Neural cell (in vitro differentiated cells): ENCODE data around the gene ARHGEF12. TPM values are rescaled to one million over a fixed set of nuclear protein-coding genes. Genes with fewer than 3 reads are reported as not detected.

ENCODE experiments used
- H2AFZ ChIP-seq: fragments of 200-600, 300-800 bp; sonication (generic), shearing (Covaris generic); 2 replicates; pipeline ENCODE4 v1.6.0; 2014; ENCODE audit warnings: low read depth, mild to moderate bottlenecking, antibody characterized with exemption, low read length, moderate library complexity
- H3F3A ChIP-seq: fragments of 200-600 bp; shearing (Covaris generic); 2 replicates; pipeline ENCODE4 v1.6.1; 2016; ENCODE audit warnings: mild to moderate bottlenecking, moderate library complexity, mixed read lengths, antibody characterized with exemption, low read length; ENCODE audit not compliant: insufficient read depth, poor library complexity, severe bottlenecking
- H3K27ac ChIP-seq: fragments of 200-600, 300-800 bp; sonication (generic), shearing (Covaris generic); 2 replicates; pipeline ENCODE4 v1.5.1; 2014; ENCODE audit warnings: mild to moderate bottlenecking, low read length, moderate library complexity
- H3K27me3 ChIP-seq: fragments of 300-800, 200-600 bp; sonication (generic), shearing (Covaris generic); 2 replicates; pipeline ENCODE4 v1.6.0; 2014; ENCODE audit warnings: mild to moderate bottlenecking, low read depth, low read length, moderate library complexity; ENCODE audit not compliant: insufficient read depth
- H3K36me3 ChIP-seq: fragments of 300-800, 200-600 bp; sonication (generic), shearing (Covaris generic); 2 replicates; pipeline ENCODE4 v1.5.1; 2014; ENCODE audit warnings: mild to moderate bottlenecking, antibody characterized with exemption, low read length, moderate library complexity; ENCODE audit not compliant: insufficient read depth
- H3K4me2 ChIP-seq: fragments of 300-800, 200-600 bp; sonication (generic), shearing (Covaris generic); 2 replicates; pipeline ENCODE4 v1.6.0; 2014; ENCODE audit warnings: mild to moderate bottlenecking, low read length
- H3K4me3 ChIP-seq: fragments of 300-800, 200-600 bp; sonication (generic), shearing (Covaris generic); 2 replicates; pipeline ENCODE4 v1.5.1; 2014; ENCODE audit warnings: mild to moderate bottlenecking, low read length, moderate library complexity
- H3K79me2 ChIP-seq: fragments of 200-600 bp; shearing (Covaris generic); replicated peaks from 2 replicates; pipeline ENCODE4 v1.6.0; 2014; ENCODE audit warnings: mild to moderate bottlenecking, low read length, moderate library complexity; ENCODE audit not compliant: insufficient read depth
- H3K9ac ChIP-seq: fragments of 300-800, 200-600 bp; sonication (generic), shearing (Covaris generic); 2 replicates; pipeline ENCODE4 v1.6.1; 2016; ENCODE audit warnings: mild to moderate bottlenecking, low read length, mixed read lengths
- H3K9me2 ChIP-seq: fragments of 200-600 bp; shearing (Covaris generic); 2 replicates; pipeline ENCODE4 v1.6.1; 2016; ENCODE audit warnings: mild to moderate bottlenecking, low read length, mixed read lengths; ENCODE audit not compliant: insufficient read depth
- H3K9me3 ChIP-seq: fragments of 200-600, 300-800 bp; sonication (generic), shearing (Covaris generic); 2 replicates; pipeline ENCODE4 v1.6.1; 2016; ENCODE audit warnings: mild to moderate bottlenecking, mixed run types, low read length, moderate library complexity, mixed read lengths
- H4K20me1 ChIP-seq: fragments of 200-600 bp; shearing (Covaris generic); 2 replicates; pipeline ENCODE4 v1.6.1; 2016; ENCODE audit warnings: mild to moderate bottlenecking, mixed run types; ENCODE audit not compliant: insufficient read depth
- EP300 ChIP-seq: fragments of 450-650 bp; conservative IDR thresholded peaks from 2 replicates; pipeline ENCODE4 v1.6.1; 2014; ENCODE audit warnings: antibody characterized with exemption, mild to moderate bottlenecking, moderate library complexity; ENCODE audit not compliant: poor library complexity, severe bottlenecking
- EZH2 ChIP-seq: fragments of 200-600, 300-800 bp; shearing (Covaris generic), sonication (generic); IDR thresholded peaks from 2 replicates; pipeline ENCODE4 v1.6.1; 2014; ENCODE audit warnings: antibody characterized with exemption, low read length, borderline replicate concordance, mild to moderate bottlenecking; ENCODE audit not compliant: insufficient read depth, poor library complexity, severe bottlenecking
- MXI1 ChIP-seq: fragments of 450-650 bp; conservative IDR thresholded peaks from 2 replicates; pipeline ENCODE4 v1.6.1; 2014; ENCODE audit warnings: antibody characterized with exemption, mild to moderate bottlenecking; ENCODE audit not compliant: poor library complexity, severe bottlenecking
- POLR2AphosphoS5 ChIP-seq: IDR thresholded peaks from 2 replicates; pipeline ENCODE4 v1.6.1; 2012
- RAD21 ChIP-seq: fragments of 450-650 bp; conservative IDR thresholded peaks from 2 replicates; pipeline ENCODE4 v1.6.1; 2014; ENCODE audit warnings: antibody characterized with exemption, mild to moderate bottlenecking, moderate library complexity
- SMC3 ChIP-seq: fragments of 450-650 bp; conservative IDR thresholded peaks from 2 replicates; pipeline ENCODE4 v1.6.1; 2014; ENCODE audit warnings: antibody characterized with exemption, mild to moderate bottlenecking, moderate library complexity; ENCODE audit not compliant: poor library complexity
- TAF1 ChIP-seq: IDR thresholded peaks from 2 replicates; pipeline ENCODE4 v1.6.1; 2012; ENCODE audit warnings: low read depth
- polyA plus RNA-seq: library from polyadenylated mRNA; depleted of rRNA; stranded (reverse); fragments of >200 nt; gene quantifications from 2 replicates; pipeline ENCODE4 v1.2.3, GENCODE V29; 2014
- TF ChIP-seq, protein P1 (sequence below): fragments of 450-650 bp; IDR thresholded peaks from 2 replicates; pipeline ENCODE4 v1.5.1; 2014; ENCODE audit warnings: antibody characterized with exemption, mild to moderate bottlenecking, moderate library complexity; ENCODE audit not compliant: poor library complexity, severe bottlenecking
- TF ChIP-seq, protein P2 (sequence below): IDR thresholded peaks from 2 replicates; pipeline ENCODE4 v1.6.1; 2012; ENCODE audit warnings: borderline replicate concordance

ARHGEF12 gene
- polyA plus RNA-seq, 1 donor from 2014 or later = 93.4 TPM

DNA sequence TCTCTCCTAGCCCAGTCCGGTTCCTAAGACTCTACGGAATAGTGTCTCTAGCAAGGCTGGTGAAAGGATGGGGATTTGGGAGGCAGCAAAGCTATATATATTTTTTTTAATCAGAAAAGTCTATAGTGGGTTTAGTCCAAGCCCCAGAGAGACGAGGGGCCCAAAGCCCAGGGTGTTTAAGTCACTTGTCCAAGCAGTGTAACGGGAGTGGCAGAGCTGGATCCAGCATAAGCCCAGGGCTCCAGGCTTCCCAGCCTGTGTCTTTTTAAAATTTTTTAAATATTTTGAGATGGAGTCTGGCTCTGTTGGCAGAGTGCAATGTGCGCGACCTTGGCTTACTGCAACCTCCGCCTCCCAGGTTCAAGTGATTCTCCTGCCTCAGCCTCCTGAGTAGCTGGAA, 182.1 kb downstream of the ARHGEF12 start:
- no peaks in the 10 kb centered on the region for H3K27me3 ChIP-seq
- H3F3A ChIP-seq = no peaks in the 10 kb centered on the region
- no peaks in the 10 kb centered on the region for H3K9me3 ChIP-seq
- H3K27ac ChIP-seq = no peak overlapping the region
- no peak overlapping the region for H2AFZ ChIP-seq
- H3K9ac ChIP-seq = no peak overlapping the region
- H3K9me2 ChIP-seq = no peaks in the 10 kb centered on the region
- no peak overlapping the region for H3K4me2 ChIP-seq
- no peaks in the 10 kb centered on the region for H4K20me1 ChIP-seq
- no peak overlapping the region for H3K4me3 ChIP-seq
- H3K79me2 ChIP-seq = no peaks in the 10 kb centered on the region
- TF ChIP-seq POLR2AphosphoS5 = no peak
- TF ChIP-seq MXI1 = no peak
- no peaks in the 10 kb centered on the region for H3K36me3 ChIP-seq

DNA sequence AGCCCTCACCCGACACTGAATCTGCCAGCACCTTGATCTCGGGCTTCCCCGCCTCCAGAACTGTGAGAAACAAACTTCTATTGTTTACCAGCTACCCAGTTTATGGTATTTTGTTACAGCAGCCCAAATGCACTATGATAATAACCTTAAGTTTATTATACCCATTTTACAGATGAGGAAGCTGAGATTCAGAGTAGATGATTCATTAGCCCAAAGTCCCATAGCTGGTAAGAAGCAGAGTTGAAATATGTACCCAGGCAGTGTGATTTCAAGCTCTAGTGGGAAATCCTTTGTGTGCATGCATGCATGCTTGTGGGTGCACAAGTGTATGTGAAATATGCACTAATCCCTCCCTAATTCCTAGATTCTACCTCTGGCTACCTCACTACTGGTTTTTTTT, 183.3 kb downstream of the ARHGEF12 start:
- H2AFZ ChIP-seq = no peak overlapping the region
- H3K9ac ChIP-seq = no peak overlapping the region
- no peaks in the 10 kb centered on the region for H3K9me2 ChIP-seq
- H3K4me2 ChIP-seq = no peak overlapping the region
- no peaks in the 10 kb centered on the region for H3K27me3 ChIP-seq
- no peaks in the 10 kb centered on the region for H3K36me3 ChIP-seq
- H3K27ac ChIP-seq = no peak overlapping the region
- no peaks in the 10 kb centered on the region for H4K20me1 ChIP-seq
- H3K79me2 ChIP-seq = no peaks in the 10 kb centered on the region
- no peaks in the 10 kb centered on the region for H3K9me3 ChIP-seq
- TF ChIP-seq MXI1 (no peak), EP300 (no peak), SMC3 (no peak)
- H3K4me3 ChIP-seq = no peak overlapping the region
- H3F3A ChIP-seq = no peaks in the 10 kb centered on the region

DNA sequence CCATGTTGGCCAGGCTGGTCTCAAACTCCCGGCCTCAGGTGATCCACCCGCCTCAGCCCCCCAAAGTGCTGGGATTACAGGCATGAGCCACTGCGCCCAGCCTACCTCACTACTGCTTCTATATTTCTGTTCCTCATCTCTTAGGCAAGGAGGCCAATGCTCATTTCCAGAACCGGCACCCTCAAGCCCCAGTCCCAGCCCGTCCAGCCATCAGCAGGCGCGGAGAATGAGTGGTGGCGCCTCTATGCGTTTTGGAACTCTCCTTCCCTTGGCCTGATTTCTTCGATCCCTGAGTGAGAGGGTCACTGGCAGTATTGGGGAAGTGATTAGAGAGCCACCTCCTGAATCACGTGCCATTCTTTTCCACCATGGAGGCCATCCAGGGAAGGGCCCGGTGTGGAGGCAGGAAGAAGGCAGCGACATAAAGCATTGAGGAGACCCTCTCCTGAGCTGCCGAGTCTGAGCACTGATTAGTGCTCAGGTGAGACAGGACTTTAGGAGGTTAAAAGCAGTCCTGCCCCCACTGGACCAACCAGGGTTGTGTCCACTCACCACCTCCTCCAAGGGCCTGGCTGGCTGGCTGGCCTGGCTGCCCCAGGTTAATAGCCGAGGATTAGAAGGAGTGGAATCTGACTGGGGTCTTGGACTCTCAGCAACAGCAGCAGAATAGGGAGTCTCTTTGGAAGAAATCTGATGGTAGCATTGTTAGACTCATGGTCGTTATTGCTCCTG, 184.0 kb downstream of the ARHGEF12 start:
- Histone ChIP-seq H3K9ac (no peak overlapping the region), H3K79me2 (no peaks in the 10 kb centered on the region), H3F3A (no peaks in the 10 kb centered on the region), H3K4me3 (no peak overlapping the region), H3K4me2 (no peak overlapping the region), H3K9me3 (no peaks in the 10 kb centered on the region), H3K27ac (no peak overlapping the region), H3K27me3 (no peaks in the 10 kb centered on the region), H2AFZ (no peak overlapping the region), H3K9me2 (no peaks in the 10 kb centered on the region), H3K36me3 (no peaks in the 10 kb centered on the region), H4K20me1 (no peaks in the 10 kb centered on the region)
- TF ChIP-seq EP300 = no peak
- no peak for TF ChIP-seq MXI1
- no peak for TF ChIP-seq EZH2
- TF ChIP-seq SMC3 = no peak
- TF ChIP-seq, protein P1, sequence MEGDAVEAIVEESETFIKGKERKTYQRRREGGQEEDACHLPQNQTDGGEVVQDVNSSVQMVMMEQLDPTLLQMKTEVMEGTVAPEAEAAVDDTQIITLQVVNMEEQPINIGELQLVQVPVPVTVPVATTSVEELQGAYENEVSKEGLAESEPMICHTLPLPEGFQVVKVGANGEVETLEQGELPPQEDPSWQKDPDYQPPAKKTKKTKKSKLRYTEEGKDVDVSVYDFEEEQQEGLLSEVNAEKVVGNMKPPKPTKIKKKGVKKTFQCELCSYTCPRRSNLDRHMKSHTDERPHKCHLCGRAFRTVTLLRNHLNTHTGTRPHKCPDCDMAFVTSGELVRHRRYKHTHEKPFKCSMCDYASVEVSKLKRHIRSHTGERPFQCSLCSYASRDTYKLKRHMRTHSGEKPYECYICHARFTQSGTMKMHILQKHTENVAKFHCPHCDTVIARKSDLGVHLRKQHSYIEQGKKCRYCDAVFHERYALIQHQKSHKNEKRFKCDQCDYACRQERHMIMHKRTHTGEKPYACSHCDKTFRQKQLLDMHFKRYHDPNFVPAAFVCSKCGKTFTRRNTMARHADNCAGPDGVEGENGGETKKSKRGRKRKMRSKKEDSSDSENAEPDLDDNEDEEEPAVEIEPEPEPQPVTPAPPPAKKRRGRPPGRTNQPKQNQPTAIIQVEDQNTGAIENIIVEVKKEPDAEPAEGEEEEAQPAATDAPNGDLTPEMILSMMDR = no peak
- TF ChIP-seq, protein P2, sequence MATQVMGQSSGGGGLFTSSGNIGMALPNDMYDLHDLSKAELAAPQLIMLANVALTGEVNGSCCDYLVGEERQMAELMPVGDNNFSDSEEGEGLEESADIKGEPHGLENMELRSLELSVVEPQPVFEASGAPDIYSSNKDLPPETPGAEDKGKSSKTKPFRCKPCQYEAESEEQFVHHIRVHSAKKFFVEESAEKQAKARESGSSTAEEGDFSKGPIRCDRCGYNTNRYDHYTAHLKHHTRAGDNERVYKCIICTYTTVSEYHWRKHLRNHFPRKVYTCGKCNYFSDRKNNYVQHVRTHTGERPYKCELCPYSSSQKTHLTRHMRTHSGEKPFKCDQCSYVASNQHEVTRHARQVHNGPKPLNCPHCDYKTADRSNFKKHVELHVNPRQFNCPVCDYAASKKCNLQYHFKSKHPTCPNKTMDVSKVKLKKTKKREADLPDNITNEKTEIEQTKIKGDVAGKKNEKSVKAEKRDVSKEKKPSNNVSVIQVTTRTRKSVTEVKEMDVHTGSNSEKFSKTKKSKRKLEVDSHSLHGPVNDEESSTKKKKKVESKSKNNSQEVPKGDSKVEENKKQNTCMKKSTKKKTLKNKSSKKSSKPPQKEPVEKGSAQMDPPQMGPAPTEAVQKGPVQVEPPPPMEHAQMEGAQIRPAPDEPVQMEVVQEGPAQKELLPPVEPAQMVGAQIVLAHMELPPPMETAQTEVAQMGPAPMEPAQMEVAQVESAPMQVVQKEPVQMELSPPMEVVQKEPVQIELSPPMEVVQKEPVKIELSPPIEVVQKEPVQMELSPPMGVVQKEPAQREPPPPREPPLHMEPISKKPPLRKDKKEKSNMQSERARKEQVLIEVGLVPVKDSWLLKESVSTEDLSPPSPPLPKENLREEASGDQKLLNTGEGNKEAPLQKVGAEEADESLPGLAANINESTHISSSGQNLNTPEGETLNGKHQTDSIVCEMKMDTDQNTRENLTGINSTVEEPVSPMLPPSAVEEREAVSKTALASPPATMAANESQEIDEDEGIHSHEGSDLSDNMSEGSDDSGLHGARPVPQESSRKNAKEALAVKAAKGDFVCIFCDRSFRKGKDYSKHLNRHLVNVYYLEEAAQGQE = no peak
- TF ChIP-seq RAD21 = no peak
- no peak for TF ChIP-seq POLR2AphosphoS5
- TF ChIP-seq TAF1 = no peak
